Common myeloid progenitor, CD34-positive (primary cell): ENCODE results near the gene HES1.

Experiments used
- CTCF ChIA-PET: fragments of 350-600 bp; sonication (Branson Sonifier 250); formaldehyde crosslinking; loops from one replicate; lab custom pipeline; 2021; ENCODE audit warnings: antibody characterized with exemption; lab: Charles Lee
- POLR2A ChIA-PET: fragments of 350-600 bp; sonication (Branson Sonifier 250); formaldehyde crosslinking; loops from one replicate; lab custom pipeline; 2021; ENCODE audit warnings: antibody characterized with exemption; lab: Charles Lee
- DNase-seq, 3 donors: peaks; one replicate each; pipeline versions ENCODE4 v3.0.0 to v3.0.0-alpha.2; 2013
- H3K27ac ChIP-seq, 2 experiments: 1 replicate in 1 of 2; 2 replicates in 1 of 2; pipeline ENCODE4 v1.7.0; 2013; ENCODE audit warnings: inconsistent platforms in 2 of 2, low read length in 2 of 2, mild to moderate bottlenecking in 2 of 2, low read depth in 1 of 2, moderate library complexity in 1 of 2; ENCODE audit not compliant: severe bottlenecking in 2 of 2, insufficient read depth in 1 of 2, poor library complexity in 1 of 2
- H3K27me3 ChIP-seq, 5 experiments: replicated peaks in 2 of 5; 1 replicate in 3 of 5; 2 replicates in 2 of 5; pipeline versions ENCODE4 v1.6.1 to v1.7.0; 2013; ENCODE audit warnings: low read length in 4 of 5, mild to moderate bottlenecking in 2 of 5, moderate library complexity in 2 of 5, inconsistent platforms in 1 of 5; ENCODE audit not compliant: insufficient read depth in 5 of 5, control insufficient read depth in 4 of 5
- H3K36me3 ChIP-seq, 4 experiments: 1 replicate in 2 of 4; 2 replicates in 2 of 4; pipeline versions ENCODE4 v1.6.1 to v1.7.0; 2013; ENCODE audit warnings: low read length in 3 of 4, control low read depth in 1 of 4, mild to moderate bottlenecking in 1 of 4; ENCODE audit not compliant: control insufficient read depth in 4 of 4, insufficient read depth in 4 of 4
- H3K4me1 ChIP-seq, 4 experiments: 1 replicate in 3 of 4; 2 replicates in 1 of 4; pipeline versions ENCODE4 v1.6.1 to v1.7.1; 2013; ENCODE audit warnings: low read length in 3 of 4, mild to moderate bottlenecking in 3 of 4, control low read depth in 1 of 4, inconsistent platforms in 1 of 4, moderate library complexity in 1 of 4; ENCODE audit not compliant: control insufficient read depth in 4 of 4, insufficient read depth in 4 of 4; ENCODE audit errors: control extremely low read depth in 1 of 4
- H3K4me3 ChIP-seq, 7 experiments: 1 replicate in 4 of 7; 2 replicates in 3 of 7; pipeline versions ENCODE4 v1.5.1 to v1.7.0; 2013; ENCODE audit warnings: mild to moderate bottlenecking in 7 of 7, low read length in 6 of 7, moderate library complexity in 6 of 7, inconsistent platforms in 2 of 7, low read depth in 2 of 7, control low read depth in 1 of 7; ENCODE audit not compliant: insufficient read depth in 4 of 7, control insufficient read depth in 1 of 7; ENCODE audit errors: extremely low read depth in 1 of 7
- H3K9me3 ChIP-seq, 5 experiments: 1 replicate in 4 of 5; 2 replicates in 1 of 5; pipeline versions ENCODE4 v1.6.1 to v1.7.1; 2013; ENCODE audit warnings: low read length in 4 of 5, mild to moderate bottlenecking in 2 of 5, inconsistent platforms in 1 of 5, low read depth in 1 of 5, moderate library complexity in 1 of 5; ENCODE audit not compliant: control insufficient read depth in 4 of 5, insufficient read depth in 2 of 5; ENCODE audit errors: control extremely low read depth in 1 of 5
- WGBS: methylation state at CpG from one replicate; pipeline ENCODE4 v1.1.5; 2013; ENCODE audit not compliant: insufficient coverage; 5-methylcytosine and 5-hydroxymethylcytosine counted together

The HES1 gene

DNA sequence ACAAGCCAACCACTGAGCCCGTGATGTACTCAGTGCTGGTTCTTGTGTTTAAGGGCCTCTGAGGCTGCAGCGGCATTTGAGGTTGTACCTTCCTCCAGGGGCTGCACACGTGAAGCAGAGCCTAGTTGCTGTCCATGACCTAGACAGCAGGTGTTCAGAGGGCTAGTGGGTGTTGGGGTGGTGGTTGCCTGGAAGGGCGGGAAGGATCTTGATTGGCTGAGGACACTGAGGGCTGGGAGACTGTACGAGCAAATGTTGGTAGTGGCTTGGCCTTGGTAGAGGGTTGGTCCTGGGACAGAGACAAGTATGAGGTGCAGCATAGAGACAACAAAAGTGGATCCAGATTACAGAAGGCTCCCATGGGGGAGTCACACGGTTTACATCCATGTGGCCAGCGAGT, 17.0 kb upstream of the HES1 start:
- no peak overlapping the region for H3K27ac ChIP-seq
- H3K4me1 ChIP-seq, result no peaks in the 10 kb centered on the region
- CTCF ChIA-PET, result no interaction called here
- H3K4me3 ChIP-seq, result no peak overlapping the region
- H3K9me3 ChIP-seq, result no peaks in the 10 kb centered on the region
- H3K36me3 ChIP-seq, result no peaks in the 10 kb centered on the region
- POLR2A ChIA-PET, result interaction anchor here (0.7 kb wide), 1 partner anchor 11 kb away, joined by 3 read pairs; no protein-coding TSS in a partner anchor
- H3K27me3 ChIP-seq, result peaks cover 0 to 3% (median 0%) of the 10 kb centered on the region in 5 experiments
- 97% methylated on average over 6 of the region's 7 CpGs for WGBS
- DNase-seq, result no peak

DNA sequence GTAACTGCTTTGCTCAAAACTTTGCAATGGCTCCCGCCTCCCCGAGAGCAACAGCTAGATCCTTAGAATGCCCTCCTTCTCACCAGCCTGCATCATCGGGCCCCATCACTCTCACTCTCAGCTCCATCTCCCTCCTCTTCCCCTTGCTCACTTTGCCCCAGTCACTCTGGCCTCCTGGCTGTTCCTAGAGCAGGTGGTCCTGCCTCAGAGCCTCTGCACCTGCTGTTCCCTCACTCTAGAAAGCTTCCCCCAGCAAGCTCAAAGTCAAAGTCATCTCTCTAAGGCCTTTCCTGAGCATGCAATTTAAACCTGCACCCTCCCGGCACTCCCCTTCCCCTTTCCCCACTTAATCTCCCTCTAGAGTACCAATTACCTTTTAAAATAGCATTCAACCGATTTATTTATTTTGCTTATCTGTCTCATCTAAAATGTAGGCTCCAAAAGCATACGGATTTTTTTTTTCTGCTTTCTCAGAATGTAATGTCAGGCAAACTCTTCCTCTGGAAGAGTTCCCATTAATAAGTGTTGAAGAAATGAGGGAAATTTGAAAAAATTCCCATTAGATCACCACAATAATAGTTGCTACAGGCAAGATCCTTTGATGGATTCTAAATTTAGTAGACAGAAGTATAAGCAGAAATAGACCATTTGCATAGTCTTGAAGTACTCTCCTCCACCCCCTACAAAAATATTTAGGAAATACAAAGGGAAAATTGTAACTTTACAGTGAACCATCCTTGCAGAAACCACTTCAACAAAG, 15.9 kb upstream of the HES1 start:
- POLR2A ChIA-PET, result no interaction called here

DNA sequence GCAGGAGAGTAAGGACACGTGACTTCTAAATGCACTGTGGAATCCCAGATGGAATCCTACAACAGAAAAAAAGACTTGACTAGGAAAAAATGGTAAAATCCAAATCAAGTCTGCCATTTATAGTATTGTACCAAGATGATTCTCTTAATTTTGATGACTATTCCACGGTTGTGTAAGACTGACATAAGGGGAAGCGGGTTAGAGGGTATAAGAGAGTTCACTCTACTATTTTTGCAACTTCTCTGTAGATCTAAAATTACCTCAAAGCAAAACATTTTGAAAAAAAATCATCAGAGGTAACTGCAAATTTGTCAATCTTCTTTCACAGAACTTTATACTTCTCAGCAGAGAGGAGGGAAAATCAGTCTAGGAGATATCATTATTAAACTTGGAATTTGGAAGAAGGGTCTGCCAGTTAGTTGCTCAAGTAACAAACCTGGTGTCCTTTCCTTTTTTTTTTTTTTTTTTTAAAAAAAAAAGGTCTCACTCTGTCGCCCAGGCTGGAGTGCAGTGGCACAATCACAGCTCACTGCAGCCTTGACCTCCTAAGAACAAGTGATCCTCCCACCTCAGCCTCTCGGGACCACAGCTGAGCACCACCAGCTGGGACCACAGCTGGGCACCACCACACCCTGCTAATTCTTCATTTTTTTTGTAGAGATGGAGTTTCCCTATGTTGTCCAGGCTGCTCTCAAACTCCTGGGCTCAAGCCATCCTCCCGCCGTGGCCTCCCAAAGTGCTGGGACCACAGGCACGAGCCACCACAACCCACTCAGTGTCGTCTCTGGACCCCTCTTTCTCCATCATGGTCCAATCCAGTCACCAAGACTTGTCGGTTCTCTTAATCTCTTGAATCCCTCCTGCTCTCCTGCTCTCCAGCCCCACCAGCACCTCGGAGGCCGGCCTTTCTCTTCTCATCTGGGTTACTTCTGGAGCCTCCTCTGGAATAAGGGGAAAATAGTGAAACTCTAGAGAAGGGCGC, 14.9 kb upstream of the HES1 start:
- peak in 2 of 3 donors; percentile 20 to 25 for DNase-seq
- 90% methylated on average over 8 of the region's 13 CpGs for WGBS
- Histone ChIP-seq H3K4me3 (no peak overlapping the region), H3K9me3 (no peaks in the 10 kb centered on the region), H3K36me3 (no peaks in the 10 kb centered on the region), H3K27ac (no peak overlapping the region), H3K4me1 (no peaks in the 10 kb centered on the region), H3K27me3 (peaks cover 0 to 3% (median 0%) of the 10 kb centered on the region in 5 experiments)
- ChIA-PET CTCF (interaction anchor here (0.9 kb wide), 1 partner anchor 9 kb away, joined by 3 read pairs; no protein-coding TSS in a partner anchor), POLR2A (no interaction called here)

More for the DNA sequence above, 15.9 kb upstream of the HES1 start:
- WGBS, result 100% methylated on average over 4 of the region's 6 CpGs
- CTCF ChIA-PET, result interaction anchor here (0.9 to 1.0 kb wide), 2 partner anchors 8 kb away, joined by 3 read pairs; no protein-coding TSS in a partner anchor
- DNase-seq, result no peak
- H3K9me3 ChIP-seq, result no peaks in the 10 kb centered on the region
- H3K36me3 ChIP-seq, result no peaks in the 10 kb centered on the region
- H3K27me3 ChIP-seq, result peaks cover 0 to 3% (median 0%) of the 10 kb centered on the region in 5 experiments
- H3K4me3 ChIP-seq, result no peak overlapping the region
- H3K27ac ChIP-seq, result no peak overlapping the region
- no peaks in the 10 kb centered on the region for H3K4me1 ChIP-seq

DNA sequence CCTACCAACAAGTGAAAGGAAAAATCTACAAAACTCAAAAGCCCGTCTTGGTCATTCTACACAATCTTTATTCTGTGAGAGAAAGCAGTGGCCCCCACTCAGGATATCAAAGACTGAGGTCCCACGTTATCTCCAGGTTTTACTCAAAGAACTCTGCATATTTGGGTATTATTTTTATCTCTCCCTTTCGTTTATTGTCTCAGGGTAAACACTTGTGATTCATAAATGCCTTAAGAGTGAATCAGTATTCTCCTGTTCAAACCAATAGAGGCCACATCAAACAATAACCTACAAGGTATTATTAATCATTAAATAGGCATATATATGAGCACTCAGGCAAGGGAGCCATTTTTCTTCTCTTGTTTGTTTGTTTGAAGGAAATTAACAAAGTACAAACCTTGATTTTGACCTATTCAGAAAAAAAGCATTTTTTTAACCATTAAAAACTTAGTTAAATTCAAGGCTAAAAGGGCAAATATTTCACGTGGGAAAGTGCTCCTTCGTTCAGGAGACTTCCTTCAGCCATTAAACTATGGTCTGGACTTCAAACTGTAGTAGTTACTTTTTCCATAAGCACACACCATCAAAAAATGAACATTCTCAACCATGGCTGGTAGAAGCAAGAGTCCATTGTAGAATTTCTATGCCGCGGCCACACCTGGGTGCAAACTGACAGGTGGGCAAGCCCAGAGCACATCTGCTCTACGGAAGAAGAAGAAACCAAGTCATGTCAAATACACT, 13.9 kb upstream of the HES1 start:
- no peaks in the 10 kb centered on the region for H3K36me3 ChIP-seq
- no peak overlapping the region for H3K4me3 ChIP-seq
- 98% methylated on average over 5 of the region's 8 CpGs for WGBS
- no peaks in the 10 kb centered on the region for H3K4me1 ChIP-seq
- peaks cover 0 to 3% (median 0%) of the 10 kb centered on the region in 5 experiments for H3K27me3 ChIP-seq
- no peak for DNase-seq
- H3K27ac ChIP-seq, result no peak overlapping the region
- POLR2A ChIA-PET, result no interaction called here
- CTCF ChIA-PET, result no interaction called here
- no peaks in the 10 kb centered on the region for H3K9me3 ChIP-seq

DNA sequence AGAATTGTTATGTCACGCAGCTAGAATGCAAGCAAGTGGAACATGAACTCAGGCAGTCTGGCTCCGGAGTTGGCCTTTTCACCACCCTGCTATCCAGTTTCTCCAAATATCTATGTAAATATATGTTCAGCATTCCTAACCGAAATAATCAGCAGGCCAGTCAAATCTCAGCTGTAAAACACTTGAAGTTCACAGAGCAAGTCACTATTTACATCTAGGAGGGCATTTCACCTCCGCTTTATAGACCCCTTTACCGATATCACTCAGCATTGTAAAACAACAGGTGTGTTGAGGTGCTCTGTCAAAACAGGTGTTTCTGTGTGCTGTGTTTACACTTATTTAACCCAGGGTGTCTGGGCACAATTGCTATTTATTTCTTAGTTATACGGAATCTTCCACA, 12.2 kb upstream of the HES1 start:
- Histone ChIP-seq H3K36me3 (no peaks in the 10 kb centered on the region), H3K4me3 (no peak overlapping the region), H3K4me1 (no peaks in the 10 kb centered on the region), H3K27ac (no peak overlapping the region), H3K9me3 (no peaks in the 10 kb centered on the region), H3K27me3 (peaks cover 0 to 3% (median 0%) of the 10 kb centered on the region in 5 experiments)
- ChIA-PET CTCF (interaction anchor here (0.7 kb wide), 1 partner anchor 79 kb away, joined by 3 read pairs; no protein-coding TSS in a partner anchor), POLR2A (no interaction called here)
- 100% methylated on average over 4 of the region's 6 CpGs for WGBS
- no peak for DNase-seq

DNA sequence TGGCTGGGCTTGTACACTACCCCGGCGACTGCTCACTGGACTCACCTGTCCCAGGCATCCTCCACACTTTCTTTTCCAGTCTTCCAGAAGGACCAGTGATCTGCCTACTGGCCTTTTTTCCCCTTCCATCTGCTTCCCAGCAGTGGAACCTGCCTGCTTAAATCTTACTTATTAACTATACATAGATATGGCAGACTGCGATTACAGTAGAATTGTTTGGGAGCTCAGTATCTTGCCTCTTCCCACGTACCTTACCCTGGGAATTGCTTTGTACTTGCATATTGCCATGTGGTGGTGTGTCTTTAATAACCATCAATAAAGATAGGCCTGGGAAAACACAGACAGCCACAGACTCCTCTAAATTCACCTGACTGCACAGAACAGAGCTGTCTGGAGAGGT, 11.8 kb upstream of the HES1 start:
- Histone ChIP-seq H3K9me3 (no peaks in the 10 kb centered on the region), H3K4me1 (no peaks in the 10 kb centered on the region), H3K27me3 (peaks cover 0 to 3% (median 0%) of the 10 kb centered on the region in 5 experiments), H3K36me3 (no peaks in the 10 kb centered on the region), H3K27ac (no peak overlapping the region), H3K4me3 (no peak overlapping the region)
- DNase-seq, result no peak
- CTCF ChIA-PET, result interaction anchor here (2.0 kb wide), 1 partner anchor 344 kb away, joined by 7 read pairs; no protein-coding TSS in a partner anchor
- POLR2A ChIA-PET, result no interaction called here
- WGBS, result no CpG with 5 or more reads among the region's 4 CpGs
